MV-4-11 (cell line): ENCODE results near the gene CDHR2.

Experiments
- DNase-seq: peaks from one replicate; lab custom pipeline; 2025; lab: John Stamatoyannopoulos, UW

The CDHR2 gene

GRCh38 chr5:176620333-176620981, 71.3 kb downstream of the CDHR2 start:
- DNase-seq, result peak; percentile 37

- DNase-seq, result peak; percentile 72
Measured at GRCh38 chr5:176621661-176622079, 72.5 kb downstream of the CDHR2 start.

- DNase-seq, result no peak
Measured at GRCh38 chr5:176624142-176624541, 75.0 kb downstream of the CDHR2 start.

GRCh38 chr5:176624938-176625337, 75.8 kb downstream of the CDHR2 start:
- no peak for DNase-seq

- DNase-seq, result no peak
Measured at GRCh38 chr5:176625512-176625911, 76.4 kb downstream of the CDHR2 start.

- DNase-seq, result no peak
Measured at GRCh38 chr5:176625966-176626875, 77.1 kb downstream of the CDHR2 start.

GRCh38 chr5:176626876-176627236, 77.7 kb downstream of the CDHR2 start:
- DNase-seq, result no peak

- no peak for DNase-seq
Measured at GRCh38 chr5:176627582-176627981, 78.4 kb downstream of the CDHR2 start.

GRCh38 chr5:176628406-176629228, 79.5 kb downstream of the CDHR2 start:
- DNase-seq, result no peak

GRCh38 chr5:176629317-176629852, 80.2 kb downstream of the CDHR2 start:
- no peak for DNase-seq

GRCh38 chr5:176629853-176630680, 80.9 kb downstream of the CDHR2 start, which contains the start of the genes EIF4E1B and SNCB:
Gene EIF4E1B, plus strand, starts transcription at chr5:176630675. Its CDS starts 12,113 bp downstream, at chr5:176642788.
Gene SNCB, minus strand, starts transcription at chr5:176630534. Its CDS starts 880 bp downstream, at chr5:176629654.
- DNase-seq, result no peak

GRCh38 chr5:176630681-176631222, 81.6 kb downstream of the CDHR2 start:
- DNase-seq, result no peak

- DNase-seq, result no peak
Measured at GRCh38 chr5:176631383-176632200, 82.5 kb downstream of the CDHR2 start.

- no peak for DNase-seq
Measured at GRCh38 chr5:176632745-176633144, 83.6 kb downstream of the CDHR2 start.

GRCh38 chr5:176633598-176633997, 84.5 kb downstream of the CDHR2 start:
- DNase-seq, result no peak

- no peak for DNase-seq
Measured at GRCh38 chr5:176636426-176636825, 87.3 kb downstream of the CDHR2 start.

GRCh38 chr5:176637556-176637955, 88.4 kb downstream of the CDHR2 start:
- DNase-seq, result no peak

- DNase-seq, result no peak
Measured at GRCh38 chr5:176638437-176638836, 89.3 kb downstream of the CDHR2 start.

GRCh38 chr5:176639208-176639607, 90.1 kb downstream of the CDHR2 start:
- DNase-seq, result no peak

- DNase-seq, result no peak
Measured at GRCh38 chr5:176639981-176640380, 90.8 kb downstream of the CDHR2 start.
